Smooth muscle cell (in vitro differentiated cells): Measurements from ENCODE around the gene KCTD8. TPM values are rescaled to one million over a fixed set of nuclear protein-coding genes. Genes with fewer than 3 reads are reported as not detected.

Experiments used
- DNase-seq: peaks from one replicate; lab custom pipeline; 2025; ENCODE audit not compliant: unreplicated experiment; lab: John Stamatoyannopoulos, UW
- H2AFZ ChIP-seq: fragments of 200-600 bp; sonication (generic); 2 replicates; pipeline ENCODE4 v1.6.0; 2016; ENCODE audit warnings: antibody characterized with exemption, low read depth, mild to moderate bottlenecking
- H3F3A ChIP-seq: fragments of 200-600 bp; sonication (generic); 2 replicates; pipeline ENCODE4 v1.6.0; 2017; ENCODE audit warnings: antibody characterized with exemption, low read depth
- H3K27ac ChIP-seq: fragments of 200-600 bp; sonication (generic); 2 replicates; pipeline ENCODE4 v1.5.1; 2016; ENCODE audit warnings: low read depth, mild to moderate bottlenecking
- H3K27me3 ChIP-seq: fragments of 200-600 bp; sonication (generic); 2 replicates; pipeline ENCODE4 v1.6.1; 2016; ENCODE audit warnings: low read depth, mild to moderate bottlenecking
- H3K36me3 ChIP-seq: fragments of 200-600 bp; sonication (generic); 2 replicates; pipeline ENCODE4 v1.5.1; 2016; ENCODE audit warnings: low read depth
- H3K4me1 ChIP-seq: fragments of 200-600 bp; sonication (generic); 2 replicates; pipeline ENCODE4 v1.5.1; 2016; ENCODE audit warnings: low read depth
- H3K4me2 ChIP-seq: fragments of 200-600 bp; sonication (generic); 2 replicates; pipeline ENCODE4 v1.6.0; 2016; ENCODE audit warnings: mild to moderate bottlenecking
- H3K4me3 ChIP-seq: fragments of 200-600 bp; sonication (generic); 2 replicates; pipeline ENCODE4 v1.5.1; 2016; ENCODE audit warnings: mild to moderate bottlenecking
- H3K79me2 ChIP-seq: fragments of 200-600 bp; sonication (generic); 2 replicates; pipeline ENCODE4 v1.6.0; 2016; ENCODE audit warnings: low read depth, mild to moderate bottlenecking
- H3K9ac ChIP-seq: fragments of 200-600 bp; sonication (generic); 2 replicates; pipeline ENCODE4 v1.6.0; 2016; ENCODE audit warnings: low read depth
- H3K9me3 ChIP-seq: fragments of 200-600 bp; sonication (generic); replicated peaks from 2 replicates; pipeline ENCODE4 v1.5.1; 2016; ENCODE audit warnings: low read depth
- H4K20me1 ChIP-seq: fragments of 200-600 bp; sonication (generic); 2 replicates; pipeline ENCODE4 v1.6.0; 2016; ENCODE audit warnings: low read depth
- CTCF ChIP-seq: fragments of 200-600 bp; sonication (generic); IDR thresholded peaks from 2 replicates; pipeline ENCODE4 v1.5.1; 2017; ENCODE audit warnings: borderline replicate concordance, mild to moderate bottlenecking, antibody characterized with exemption; ENCODE audit not compliant: insufficient read depth, poor library complexity, severe bottlenecking
- WGBS: methylation state at CpG from one replicate; pipeline ENCODE4 v1.1.7; 2016; ENCODE audit warnings: low lambda C conversion rate; 5-methylcytosine and 5-hydroxymethylcytosine counted together
- polyA plus RNA-seq: library from polyadenylated mRNA; unstranded; fragments of >200 nt; fragmentation: Nextera tagmentation; extraction: Ambion mirVana; gene quantifications from 2 replicates; pipeline ENCODE4 v1.2.1, GENCODE V29; 2016
- total RNA-seq: library from RNA; depleted of rRNA; stranded (reverse); fragments of >200 nt; gene quantifications from 2 replicates; pipeline ENCODE4 v1.2.3, GENCODE V29; 2014

KCTD8 gene
- total and polyA plus RNA-seq, 2 experiments from 2014 or later, result not detected

GRCh38 chr4:44487341-44487740 is 38.7 kb upstream of the KCTD8 start:
- Histone ChIP-seq H3K79me2 (no peaks in the 10 kb centered on the region), H3K36me3 (no peaks in the 10 kb centered on the region), H3K27ac (no peak overlapping the region), H3K9ac (no peak overlapping the region), H3K4me3 (no peak overlapping the region), H3K4me1 (no peaks in the 10 kb centered on the region), H3K9me3 (no peaks in the 10 kb centered on the region), H3K27me3 (no peaks in the 10 kb centered on the region), H2AFZ (no peak overlapping the region), H3F3A (no peaks in the 10 kb centered on the region), H4K20me1 (no peaks in the 10 kb centered on the region), H3K4me2 (no peak overlapping the region)
- DNase-seq, result no peak
- 62% methylated on average over 3 of the region's 3 CpGs for WGBS
- no peak for TF ChIP-seq CTCF

- Histone ChIP-seq H3F3A (no peaks in the 10 kb centered on the region), H4K20me1 (no peaks in the 10 kb centered on the region), H3K27ac (no peak overlapping the region), H3K27me3 (no peaks in the 10 kb centered on the region), H2AFZ (no peak overlapping the region), H3K79me2 (no peaks in the 10 kb centered on the region), H3K4me3 (no peak overlapping the region), H3K4me1 (no peaks in the 10 kb centered on the region), H3K36me3 (no peaks in the 10 kb centered on the region), H3K9me3 (no peaks in the 10 kb centered on the region), H3K4me2 (no peak overlapping the region), H3K9ac (no peak overlapping the region)
- no peak for TF ChIP-seq CTCF
- no peak for DNase-seq
These were observed 31.1 kb upstream of the KCTD8 start for GRCh38 chr4:44479731-44480130.

- Histone ChIP-seq H3K4me1 (no peaks in the 10 kb centered on the region), H3K9me3 (no peaks in the 10 kb centered on the region), H4K20me1 (no peaks in the 10 kb centered on the region), H3K79me2 (no peaks in the 10 kb centered on the region), H3K4me3 (no peak overlapping the region), H3K36me3 (no peaks in the 10 kb centered on the region), H3K4me2 (no peak overlapping the region), H3K27ac (no peak overlapping the region), H3F3A (no peaks in the 10 kb centered on the region), H3K9ac (no peak overlapping the region), H3K27me3 (peaks cover 3% of the 10 kb centered on the region), H2AFZ (no peak overlapping the region)
- 88% methylated on average over 1 of the region's 1 CpG for WGBS
- TF ChIP-seq CTCF, result no peak
- no peak for DNase-seq
These were observed 13.7 kb upstream of the KCTD8 start for GRCh38 chr4:44462259-44462658.
